Measurements from ENCODE around the gene CAPG. TPM values are rescaled to one million over a fixed set of nuclear protein-coding genes. Genes with fewer than 3 reads are reported as not detected.
"Not testable (repeated sequence)": the region's sequence is repeated elsewhere in the genome, so short reads cannot be mapped to it uniquely, and the experiment has no call there.

CAPG gene
- total RNA-seq, 6 experiments from 2014 or later = 3.3 to 17.4 (median 9.9) TPM

DNA sequence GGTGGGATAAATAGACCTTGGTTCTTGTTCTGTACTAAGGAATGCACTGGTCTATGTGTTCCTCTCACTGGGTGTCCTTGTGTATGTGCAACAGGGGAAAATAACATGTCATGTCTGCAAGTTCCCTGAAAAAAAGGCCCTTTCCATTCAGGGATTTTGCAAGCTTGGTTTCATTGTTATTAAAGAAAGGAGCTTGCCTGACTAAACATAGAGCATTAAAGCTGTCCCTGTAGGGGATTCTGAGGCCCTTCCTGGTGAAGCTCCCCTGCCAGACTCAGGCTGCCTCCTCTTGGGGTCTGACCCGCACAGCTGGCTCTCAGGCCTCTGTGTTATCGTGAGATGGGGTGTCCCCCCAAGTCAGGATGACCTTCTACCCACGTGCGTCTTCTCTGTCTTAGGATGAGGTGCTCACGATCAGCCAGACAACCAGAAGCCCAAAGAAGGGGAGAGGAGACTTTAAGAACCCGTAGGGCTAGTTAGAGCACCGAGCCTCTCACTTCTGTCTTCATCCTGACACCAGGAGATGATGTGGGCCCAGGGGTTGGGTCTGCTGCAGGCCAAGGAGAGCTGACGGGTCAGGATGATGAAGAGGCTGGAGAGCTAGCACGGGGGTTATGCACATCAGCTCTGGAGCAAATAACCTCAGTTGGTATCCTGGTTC is 21.2 kb downstream of the CAPG start:
- Histone ChIP-seq H3K4me3 (no peak overlapping the region), H3K36me3 (no peaks in the 10 kb centered on the region), H3K27me3 (no peaks in the 10 kb centered on the region), H3K27ac (no peak overlapping the region), H3K4me1 (no peaks in the 10 kb centered on the region), H3K9me3 (no peaks in the 10 kb centered on the region)
- 75% methylated on average over 2 of the region's 9 CpGs for WGBS (ENCODE audit: insufficient coverage, low coverage, low lambda C conversion rate, missing lambda C conversion rate)
- intact Hi-C loops (cut with DNase I) = no loop called here
- TF ChIP-seq, protein P1, sequence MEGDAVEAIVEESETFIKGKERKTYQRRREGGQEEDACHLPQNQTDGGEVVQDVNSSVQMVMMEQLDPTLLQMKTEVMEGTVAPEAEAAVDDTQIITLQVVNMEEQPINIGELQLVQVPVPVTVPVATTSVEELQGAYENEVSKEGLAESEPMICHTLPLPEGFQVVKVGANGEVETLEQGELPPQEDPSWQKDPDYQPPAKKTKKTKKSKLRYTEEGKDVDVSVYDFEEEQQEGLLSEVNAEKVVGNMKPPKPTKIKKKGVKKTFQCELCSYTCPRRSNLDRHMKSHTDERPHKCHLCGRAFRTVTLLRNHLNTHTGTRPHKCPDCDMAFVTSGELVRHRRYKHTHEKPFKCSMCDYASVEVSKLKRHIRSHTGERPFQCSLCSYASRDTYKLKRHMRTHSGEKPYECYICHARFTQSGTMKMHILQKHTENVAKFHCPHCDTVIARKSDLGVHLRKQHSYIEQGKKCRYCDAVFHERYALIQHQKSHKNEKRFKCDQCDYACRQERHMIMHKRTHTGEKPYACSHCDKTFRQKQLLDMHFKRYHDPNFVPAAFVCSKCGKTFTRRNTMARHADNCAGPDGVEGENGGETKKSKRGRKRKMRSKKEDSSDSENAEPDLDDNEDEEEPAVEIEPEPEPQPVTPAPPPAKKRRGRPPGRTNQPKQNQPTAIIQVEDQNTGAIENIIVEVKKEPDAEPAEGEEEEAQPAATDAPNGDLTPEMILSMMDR (IDR thresholded peaks at IDR 0.05) = no peak
- no peak for TF ChIP-seq POLR2A (IDR thresholded peaks at IDR 0.05)
- ATAC-seq = no peak
- peak in 1 of 3 donors; percentile 35 for DNase-seq

- Histone ChIP-seq H3K36me3 (no peaks in the 10 kb centered on the region), H3K9me3 (no peaks in the 10 kb centered on the region), H3K27ac (no peak overlapping the region), H3K4me3 (no peak overlapping the region), H3K27me3 (no peaks in the 10 kb centered on the region), H3K4me1 (peaks cover 0 to under 1% (median 0%) of the 10 kb centered on the region in 4 donors)
- intact Hi-C loops (cut with DNase I) = no loop called here
- TF ChIP-seq POLR2A (IDR thresholded peaks at IDR 0.05) = no peak
- TF ChIP-seq, protein P1 (IDR thresholded peaks at IDR 0.05) = no peak
- DNase-seq (no peak), ATAC-seq (peak in 1 of 4 donors; percentile 41)
- WGBS (ENCODE audit: insufficient coverage, low coverage, low lambda C conversion rate, missing lambda C conversion rate) = 78% methylated on average over 2 of the region's 2 CpGs
Measured at GRCh38 chr2:85387754-85388153, 22.4 kb downstream of the CAPG start.

DNA sequence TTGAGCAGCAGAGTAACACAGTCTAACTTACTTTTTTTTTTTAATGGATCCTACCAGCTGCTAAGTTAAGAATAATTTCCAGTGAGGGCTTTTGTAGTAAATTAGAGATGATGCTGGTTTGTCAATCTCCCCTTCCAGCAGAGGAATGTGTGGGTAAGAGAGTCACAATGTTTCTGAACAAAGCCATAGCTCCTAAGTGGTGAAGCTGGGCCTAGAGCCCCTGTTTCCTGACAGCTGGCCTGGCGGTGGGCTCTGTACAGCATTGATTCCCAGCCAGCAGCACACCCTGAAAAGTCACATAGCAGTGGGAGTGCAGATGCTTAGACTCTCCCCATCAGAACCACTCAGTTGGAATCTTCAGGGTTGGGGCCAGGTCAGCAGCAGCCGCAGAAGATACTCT is 24.4 kb downstream of the CAPG start:
- ATAC-seq = no peak
- WGBS (ENCODE audit: insufficient coverage, low coverage, low lambda C conversion rate, missing lambda C conversion rate) = 100% methylated on average over 1 of the region's 2 CpGs
- Histone ChIP-seq H3K36me3 (peaks cover 0 to 2% (median 0%) of the 10 kb centered on the region in 4 donors), H3K27me3 (no peaks in the 10 kb centered on the region), H3K9me3 (no peaks in the 10 kb centered on the region), H3K4me1 (peaks cover 0 to 5% (median 0%) of the 10 kb centered on the region in 4 donors), H3K27ac (no peak overlapping the region), H3K4me3 (no peak overlapping the region)
- peak in 1 of 3 donors; percentile 5 for DNase-seq
- no peak for TF ChIP-seq POLR2A (IDR thresholded peaks at IDR 0.05)
- TF ChIP-seq, protein P1 (IDR thresholded peaks at IDR 0.05) = no peak
- intact Hi-C loops (cut with DNase I) = no loop called here

- intact Hi-C loops (cut with DNase I) = no loop called here
- Histone ChIP-seq H3K4me3 (no peak overlapping the region), H3K4me1 (peaks cover 0 to 5% (median 0%) of the 10 kb centered on the region in 4 donors), H3K27me3 (no peaks in the 10 kb centered on the region), H3K27ac (no peak overlapping the region), H3K36me3 (peaks cover 0 to 15% (median 0%) of the 10 kb centered on the region in 4 donors), H3K9me3 (no peaks in the 10 kb centered on the region)
- DNase-seq (no peak), ATAC-seq (no peak)
- 92% methylated on average over 3 of the region's 4 CpGs for WGBS (ENCODE audit: insufficient coverage, low coverage, low lambda C conversion rate, missing lambda C conversion rate)
- no peak for TF ChIP-seq POLR2A (IDR thresholded peaks at IDR 0.05)
- TF ChIP-seq, protein P1 (IDR thresholded peaks at IDR 0.05) = no peak
Measured at GRCh38 chr2:85383850-85384249, 26.3 kb downstream of the CAPG start.

DNA sequence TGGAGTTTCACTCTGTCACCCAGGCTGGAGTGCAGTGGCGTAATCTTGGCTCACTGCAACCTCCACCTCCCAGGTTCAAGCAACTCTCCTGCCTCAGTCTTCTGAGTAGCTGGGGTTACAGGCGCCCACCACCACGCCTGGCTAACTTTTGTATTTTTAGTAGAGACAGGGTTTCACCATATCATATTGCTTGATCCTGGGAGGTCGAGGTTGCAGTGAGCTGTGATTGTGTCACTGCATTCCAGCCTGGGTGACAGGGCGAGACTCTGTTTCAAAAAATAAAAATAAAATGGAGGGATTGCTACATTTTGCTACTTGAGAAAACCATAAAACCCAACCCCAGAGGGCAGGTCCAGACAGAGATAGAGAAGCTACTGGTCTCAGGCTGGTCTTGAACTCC is 27.0 kb downstream of the CAPG start:
- H3K27me3 ChIP-seq; intact Hi-C loops (cut with DNase I); H3K27ac ChIP-seq; H3K4me1 ChIP-seq; H3K4me3 ChIP-seq; H3K9me3 ChIP-seq: not testable (repeated sequence)
- WGBS (ENCODE audit: insufficient coverage, low coverage, low lambda C conversion rate, missing lambda C conversion rate) = 83% methylated on average over 2 of the region's 5 CpGs
- peak in 1 of 4 donors; percentile 28 for ATAC-seq
- DNase-seq = peak in 1 of 3 donors; percentile 13
- H3K36me3 ChIP-seq = peaks cover 0 to 21% (median 0%) of the 10 kb centered on the region in 4 donors

All from right lobe of liver (tissue), 6 donors.